ENCODE data around the gene SSBP4.

- TF ChIP-seq CTCF (conservative IDR thresholded peaks at IDR 0.05; ENCODE audit: low read depth, low read length), result no peak
- no peak for TF ChIP-seq RCOR1 (IDR thresholded peaks at IDR 0.05; ENCODE audit: insufficient replicate concordance, low read length)
- TF ChIP-seq USF2 (IDR thresholded peaks at IDR 0.05; ENCODE audit: low read depth, low read length), result no peak
- TF ChIP-seq POLR2A (IDR thresholded peaks at IDR 0.05; ENCODE audit: low read depth, low read length), result no peak
- TF ChIP-seq MXI1 (IDR thresholded peaks at IDR 0.05; ENCODE audit: borderline replicate concordance, low read depth, low read length), result no peak
- TF ChIP-seq RFX5 (IDR thresholded peaks at IDR 0.05; ENCODE audit: low read depth, low read length), result no peak
- TF ChIP-seq FOS (IDR thresholded peaks at IDR 0.05; ENCODE audit: low read depth, low read length), result no peak
- TF ChIP-seq CHD1 (IDR thresholded peaks at IDR 0.05; ENCODE audit: low read depth, low read length), result no peak
- TF ChIP-seq NFE2L2 (IDR thresholded peaks at IDR 0.05; ENCODE audit: low read depth, low read length), result no peak
These were observed 33.9 kb upstream of the SSBP4 start for GRCh38 chr19:18385359-18385674.
